Endodermal cell (in vitro differentiated cells): Measurements from ENCODE around the gene CFAP54. TPM values are rescaled to one million over a fixed set of nuclear protein-coding genes. Genes with fewer than 3 reads are reported as not detected.

Experiments used
- DNase-seq: peaks from one replicate; pipeline ENCODE4 v3.0.0-alpha.2; 2017
- H3K27ac ChIP-seq: 2 replicates; pipeline ENCODE4 v1.5.1; 2013; ENCODE audit warnings: mild to moderate bottlenecking, low read depth, low read length, moderate library complexity
- H3K27me3 ChIP-seq: 2 replicates; pipeline ENCODE4 v1.6.1; 2013; ENCODE audit warnings: mild to moderate bottlenecking, low read length, moderate library complexity; ENCODE audit not compliant: insufficient read depth, control insufficient read depth, poor library complexity, severe bottlenecking
- H3K36me3 ChIP-seq: 2 replicates; pipeline ENCODE4 v1.7.0; 2013; ENCODE audit warnings: mild to moderate bottlenecking, low read length, moderate library complexity; ENCODE audit not compliant: control insufficient read depth, insufficient read depth
- H3K4me1 ChIP-seq: one replicate; pipeline ENCODE4 v1.7.0; 2013; ENCODE audit warnings: low read length; ENCODE audit not compliant: control insufficient read depth, insufficient read depth
- H3K4me3 ChIP-seq: 2 replicates; pipeline ENCODE4 v1.5.1; 2013; ENCODE audit warnings: mild to moderate bottlenecking, low read length, moderate library complexity
- H3K9ac ChIP-seq: 2 replicates; pipeline ENCODE4 v1.6.1; 2013; ENCODE audit warnings: mild to moderate bottlenecking, low read length, moderate library complexity; ENCODE audit not compliant: poor library complexity, severe bottlenecking; ENCODE audit errors: extremely low read depth
- H3K9me3 ChIP-seq: 2 replicates; pipeline ENCODE4 v1.6.1; 2013; ENCODE audit warnings: mild to moderate bottlenecking, low read length, moderate library complexity; ENCODE audit not compliant: control insufficient read depth
- H3K27ac Mint-ChIP-seq: 2 replicates; pipeline ENCODE4 v1.8.0; 2020; ENCODE audit warnings: mixed read lengths
- H3K27me3 Mint-ChIP-seq: 2 replicates; pipeline ENCODE4 v1.8.0; 2021; ENCODE audit warnings: mild to moderate bottlenecking, mixed read lengths; ENCODE audit not compliant: insufficient read depth
- H3K36me3 Mint-ChIP-seq: 2 replicates; pipeline ENCODE4 v1.8.0; 2020; ENCODE audit warnings: low read depth, mixed read lengths
- H3K4me1 Mint-ChIP-seq: 2 replicates; pipeline ENCODE4 v1.8.0; 2020; ENCODE audit warnings: mixed read lengths
- H3K4me3 Mint-ChIP-seq: 2 replicates; pipeline ENCODE4 v1.8.0; 2020; ENCODE audit warnings: mild to moderate bottlenecking, moderate library complexity, mixed read lengths
- H3K9me3 Mint-ChIP-seq: 2 replicates; pipeline ENCODE4 v1.8.0; 2020; ENCODE audit warnings: mild to moderate bottlenecking, mixed read lengths
- CTCF ChIP-seq: fragments of 200-600 bp; sonication (generic); conservative IDR thresholded peaks from 2 replicates; pipeline ENCODE4 v1.5.0; 2021; ENCODE audit warnings: antibody characterized with exemption, mild to moderate bottlenecking
- WGBS, 2 experiments: methylation state at CpG; one replicate each; pipeline versions ENCODE4 v1.1.5 to v1.1.7; 2013; ENCODE audit warnings: missing lambda C conversion rate in 2 of 2, mixed read lengths in 1 of 2; ENCODE audit not compliant: insufficient coverage in 1 of 2, insufficient read length in 1 of 2; 5-methylcytosine and 5-hydroxymethylcytosine counted together
- total RNA-seq, 2 donors: library from RNA; stranded (reverse); fragmentation: NEBNext Ultra II Directional in 1 of 2; extraction: Animal tissue kit (Norgen Biotek cat#: 25700) in 1 of 2; gene quantifications; 2 replicates in 1 of 2; 3 replicates in 1 of 2; pipeline ENCODE4 v1.2.1, GENCODE V29; 2021

The CFAP54 gene
- total RNA-seq, 2 donors from 2014 or later, result 1.5 to 1.7 TPM

GRCh38 chr12:96510306-96510764 is 21.0 kb downstream of the CFAP54 start:
- Histone ChIP-seq H3K9ac (no peak overlapping the region), H3K9me3 (no peaks in the 10 kb centered on the region), H3K27ac (no peak overlapping the region), H3K27me3 (no peaks in the 10 kb centered on the region), H3K4me1 (no peaks in the 10 kb centered on the region), H3K4me3 (no peak overlapping the region), H3K36me3 (no peaks in the 10 kb centered on the region)
- no peak for TF ChIP-seq CTCF
- DNase-seq, result no peak
- H3K4me1 Mint-ChIP-seq, result no peaks in the 10 kb centered on the region
- no peak overlapping the region for H3K4me3 Mint-ChIP-seq
- H3K36me3 Mint-ChIP-seq, result no peaks in the 10 kb centered on the region
- no peak overlapping the region for H3K27ac Mint-ChIP-seq
- H3K27me3 Mint-ChIP-seq, result no peaks in the 10 kb centered on the region
- no peaks in the 10 kb centered on the region for H3K9me3 Mint-ChIP-seq
- WGBS, 2 experiments, result 83 to 92% methylated on average over 3 of the region's 3 CpGs

DNA sequence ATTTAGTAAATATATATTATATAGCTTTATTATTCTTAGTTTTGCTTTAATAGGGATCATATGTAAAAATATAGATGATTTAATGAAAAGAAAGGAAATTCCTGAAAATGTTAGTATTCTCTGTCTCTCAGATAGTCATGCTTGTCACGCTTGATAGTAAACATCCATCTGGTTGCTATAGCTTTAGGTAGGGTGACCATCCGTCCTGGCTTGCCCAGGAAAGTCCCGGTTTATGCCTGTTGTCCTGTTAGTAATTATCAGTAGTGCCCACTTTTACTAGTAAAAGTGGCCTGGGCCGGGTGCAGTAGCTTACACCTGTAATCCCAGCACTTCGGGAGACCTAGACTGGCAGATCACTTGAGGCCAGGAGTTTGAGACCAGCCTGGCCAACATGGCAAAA is 23.8 kb downstream of the CFAP54 start:
- no peak for TF ChIP-seq CTCF
- Histone ChIP-seq H3K4me1 (no peaks in the 10 kb centered on the region), H3K27ac (no peak overlapping the region), H3K27me3 (no peaks in the 10 kb centered on the region), H3K4me3 (no peak overlapping the region), H3K36me3 (no peaks in the 10 kb centered on the region), H3K9me3 (no peaks in the 10 kb centered on the region), H3K9ac (no peak overlapping the region)
- Mint-ChIP-seq H3K4me3 (no peak overlapping the region), H3K36me3 (no peaks in the 10 kb centered on the region), H3K9me3 (no peaks in the 10 kb centered on the region), H3K27me3 (no peaks in the 10 kb centered on the region), H3K27ac (no peak overlapping the region), H3K4me1 (no peaks in the 10 kb centered on the region)
- 93 to 94% methylated on average over 5 of the region's 5 CpGs for WGBS, 2 experiments
- no peak for DNase-seq

- H3K27me3 ChIP-seq, result no peaks in the 10 kb centered on the region
- no peak for TF ChIP-seq CTCF
- no peak overlapping the region for H3K27ac ChIP-seq
- H3K9ac ChIP-seq, result no peak overlapping the region
- no peak overlapping the region for H3K4me3 Mint-ChIP-seq
- no peaks in the 10 kb centered on the region for H3K4me1 ChIP-seq
- no peaks in the 10 kb centered on the region for H3K4me1 Mint-ChIP-seq
- WGBS, 2 experiments, result 90 to 91% methylated on average over 3 to 4 of the region's 4 CpGs
- no peak overlapping the region for H3K4me3 ChIP-seq
- H3K27ac Mint-ChIP-seq, result no peak overlapping the region
- no peaks in the 10 kb centered on the region for H3K9me3 ChIP-seq
- DNase-seq, result no peak
- H3K9me3 Mint-ChIP-seq, result no peaks in the 10 kb centered on the region
- no peaks in the 10 kb centered on the region for H3K36me3 ChIP-seq
- H3K27me3 Mint-ChIP-seq, result no peaks in the 10 kb centered on the region
- no peaks in the 10 kb centered on the region for H3K36me3 Mint-ChIP-seq
Measured at GRCh38 chr12:96513681-96514080, 24.3 kb downstream of the CFAP54 start.
